ENCODE results near the gene COX8C. TPM values are rescaled to one million over a fixed set of nuclear protein-coding genes. Genes with fewer than 3 reads are reported as not detected.
"Not testable (repeated sequence)": the region's sequence is repeated elsewhere in the genome, so short reads cannot be mapped to it uniquely, and the experiment has no call there.

Gene COX8C
- total RNA-seq, 2 experiments from 2014 or later, result not detected

- Mint-ChIP-seq H3K27ac (no peak overlapping the region), H3K9me3 (no peaks in the 10 kb centered on the region), H3K4me1 (no peaks in the 10 kb centered on the region), H3K36me3 (ENCODE audit: low read depth) (no peaks in the 10 kb centered on the region), H3K27me3 (peaks cover 5% of the 10 kb centered on the region), H3K4me3 (no peak overlapping the region)
- ChIA-PET POLR2A (no interaction called here), CTCF (interaction anchor here (0.7 kb wide), 1 partner anchor 9 kb away, joined by 3 read pairs; no protein-coding TSS in a partner anchor)
- no peak for DNase-seq
Observed at GRCh38 chr14:93348292-93348691, 1.3 kb downstream of the COX8C start.

GRCh38 chr14:93354873-93355272, 7.9 kb downstream of the COX8C start:
- POLR2A ChIA-PET; H3K4me1 Mint-ChIP-seq; H3K27me3 Mint-ChIP-seq; H3K9me3 Mint-ChIP-seq; H3K27ac Mint-ChIP-seq; H3K36me3 Mint-ChIP-seq (ENCODE audit: low read depth); DNase-seq; H3K4me3 Mint-ChIP-seq: not testable (repeated sequence)
- CTCF ChIA-PET, result interaction anchor here (0.5 to 0.6 kb wide), 2 partner anchors 138 to 164 kb away, joined by 6 to 8 read pairs; no protein-coding TSS in a partner anchor

- ChIA-PET CTCF (no interaction called here), POLR2A (no interaction called here)
- DNase-seq, result no peak
- no peak overlapping the region for H3K27ac Mint-ChIP-seq
- H3K36me3 Mint-ChIP-seq (ENCODE audit: low read depth), result no peaks in the 10 kb centered on the region
- no peak overlapping the region for H3K4me3 Mint-ChIP-seq
- H3K9me3 Mint-ChIP-seq, result no peaks in the 10 kb centered on the region
- H3K27me3 Mint-ChIP-seq, result peaks cover 9% of the 10 kb centered on the region
- H3K4me1 Mint-ChIP-seq, result no peaks in the 10 kb centered on the region
Observed at GRCh38 chr14:93368996-93369712, 22.2 kb downstream of the COX8C start.

DNA sequence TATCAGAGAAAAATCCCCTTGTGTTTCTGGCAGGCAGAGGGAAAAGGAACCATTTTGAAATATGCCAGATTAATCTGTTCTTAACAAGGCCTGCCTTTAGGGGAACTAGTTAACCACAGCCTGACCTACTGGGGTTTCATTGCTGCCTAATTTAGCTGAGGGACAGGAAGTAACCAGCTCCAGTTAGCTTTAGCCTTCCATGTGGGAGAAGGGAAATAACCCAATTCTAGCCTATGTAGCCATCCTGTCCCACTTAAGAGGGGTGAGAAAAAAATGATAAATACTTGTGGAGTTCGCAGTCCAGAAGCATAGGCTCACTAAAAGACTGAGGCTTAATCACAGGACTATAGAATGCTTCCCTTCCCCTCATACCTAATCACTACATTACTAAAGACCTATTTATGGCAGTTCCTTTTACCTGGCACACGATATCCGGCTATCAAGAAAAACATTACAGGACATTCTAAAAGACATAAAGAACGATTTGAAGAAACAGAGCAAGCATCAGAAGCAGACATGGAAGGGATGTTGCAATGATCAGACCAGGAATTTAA, 22.8 kb downstream of the COX8C start:
- no peaks in the 10 kb centered on the region for H3K4me1 Mint-ChIP-seq
- H3K27me3 Mint-ChIP-seq, result peaks cover 9% of the 10 kb centered on the region
- H3K9me3 Mint-ChIP-seq, result no peaks in the 10 kb centered on the region
- no peaks in the 10 kb centered on the region for H3K36me3 Mint-ChIP-seq (ENCODE audit: low read depth)
- no peak overlapping the region for H3K4me3 Mint-ChIP-seq
- DNase-seq, result no peak
- H3K27ac Mint-ChIP-seq, result no peak overlapping the region
- CTCF ChIA-PET, result no interaction called here
- POLR2A ChIA-PET, result no interaction called here

- Mint-ChIP-seq H3K4me1 (no peaks in the 10 kb centered on the region), H3K27ac (no peak overlapping the region), H3K9me3 (no peaks in the 10 kb centered on the region), H3K4me3 (no peak overlapping the region), H3K36me3 (ENCODE audit: low read depth) (no peaks in the 10 kb centered on the region), H3K27me3 (peaks cover 25% of the 10 kb centered on the region)
- no peak for DNase-seq
- POLR2A ChIA-PET, result no interaction called here
- CTCF ChIA-PET, result no interaction called here
Observed at GRCh38 chr14:93375673-93376156, 28.7 kb downstream of the COX8C start.

GRCh38 chr14:93379831-93380230, 32.8 kb downstream of the COX8C start:
- no peak overlapping the region for H3K4me3 Mint-ChIP-seq
- DNase-seq, result no peak
- H3K27me3 Mint-ChIP-seq, result peaks cover 32% of the 10 kb centered on the region
- no peaks in the 10 kb centered on the region for H3K4me1 Mint-ChIP-seq
- POLR2A ChIA-PET, result no interaction called here
- no peak overlapping the region for H3K27ac Mint-ChIP-seq
- CTCF ChIA-PET, result no interaction called here
- H3K9me3 Mint-ChIP-seq, result no peaks in the 10 kb centered on the region
- no peaks in the 10 kb centered on the region for H3K36me3 Mint-ChIP-seq (ENCODE audit: low read depth)

GRCh38 chr14:93381644-93382043, 34.7 kb downstream of the COX8C start:
- H3K4me1 Mint-ChIP-seq, result no peaks in the 10 kb centered on the region
- no peak for DNase-seq
- ChIA-PET CTCF (no interaction called here), POLR2A (no interaction called here)
- peaks cover 38% of the 10 kb centered on the region for H3K27me3 Mint-ChIP-seq
- no peaks in the 10 kb centered on the region for H3K36me3 Mint-ChIP-seq (ENCODE audit: low read depth)
- no peaks in the 10 kb centered on the region for H3K9me3 Mint-ChIP-seq
- no peak overlapping the region for H3K4me3 Mint-ChIP-seq
- no peak overlapping the region for H3K27ac Mint-ChIP-seq

DNA sequence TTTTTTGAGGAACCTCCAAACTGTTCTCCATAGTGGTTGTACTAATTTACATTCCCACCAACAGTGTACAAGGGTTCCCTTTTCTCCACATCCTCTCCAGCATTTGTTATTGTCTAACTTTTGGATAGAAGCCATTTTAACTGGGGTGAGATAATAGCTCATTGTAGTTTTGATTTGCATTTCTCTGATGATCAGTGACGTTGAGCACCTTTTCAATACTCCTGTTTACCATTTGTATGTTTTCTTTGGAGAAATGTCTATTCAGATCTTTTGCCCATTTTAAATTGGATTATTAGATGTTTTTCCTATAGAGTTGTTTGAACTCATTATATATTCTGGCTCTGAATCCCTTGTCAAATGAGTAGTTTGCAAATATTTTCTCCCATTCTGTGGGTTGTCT, 37.3 kb downstream of the COX8C start:
- DNase-seq; H3K27ac Mint-ChIP-seq; H3K4me1 Mint-ChIP-seq; CTCF ChIA-PET; H3K9me3 Mint-ChIP-seq; H3K4me3 Mint-ChIP-seq; POLR2A ChIA-PET; H3K36me3 Mint-ChIP-seq (ENCODE audit: low read depth): not testable (repeated sequence)
- H3K27me3 Mint-ChIP-seq, result peaks cover 31% of the 10 kb centered on the region

DNA sequence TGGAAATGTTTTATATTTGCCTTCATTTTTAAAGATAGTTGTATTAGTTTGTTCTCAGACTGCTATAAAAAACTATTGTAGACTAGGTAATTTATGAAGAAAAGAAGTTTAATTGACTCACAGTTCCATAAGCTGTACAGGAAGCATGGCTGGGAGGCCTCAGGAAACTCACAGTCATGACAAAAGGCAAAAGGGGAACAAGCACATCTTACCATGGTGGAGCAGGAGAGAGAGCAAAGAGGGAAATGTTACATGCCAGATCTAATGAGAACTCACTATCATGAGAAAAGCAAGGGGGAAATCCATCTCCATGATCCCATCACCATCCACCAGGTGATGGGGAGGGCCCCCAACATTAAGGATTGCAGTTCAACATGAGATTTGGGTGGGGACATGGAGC, 48.2 kb downstream of the COX8C start:
- Mint-ChIP-seq H3K27ac (no peak overlapping the region), H3K36me3 (ENCODE audit: low read depth) (no peaks in the 10 kb centered on the region), H3K4me1 (no peaks in the 10 kb centered on the region), H3K4me3 (no peak overlapping the region), H3K27me3 (peaks cover 22% of the 10 kb centered on the region), H3K9me3 (peaks cover 7% of the 10 kb centered on the region)
- DNase-seq, result no peak
- ChIA-PET CTCF (no interaction called here), POLR2A (no interaction called here)

DNA sequence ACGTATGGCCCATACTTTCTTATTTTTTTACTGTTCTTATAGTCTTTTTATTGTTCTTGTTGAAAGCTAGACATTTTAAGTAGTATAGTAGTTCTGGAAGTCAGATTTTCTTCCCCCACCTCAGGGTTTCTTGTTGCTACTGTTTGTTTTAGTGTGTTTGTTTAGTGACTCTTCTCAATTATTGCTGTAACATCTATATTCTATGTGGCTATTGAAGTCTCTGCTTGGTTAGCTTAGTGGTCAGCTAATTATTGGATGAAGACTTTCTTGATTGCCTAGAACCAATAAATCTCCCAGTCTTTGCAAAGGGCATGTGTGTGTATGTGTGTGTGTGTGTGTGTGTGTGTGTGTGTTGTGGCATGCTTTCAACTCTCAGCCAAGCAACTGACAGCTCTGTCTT, 49.5 kb downstream of the COX8C start:
- Mint-ChIP-seq H3K27ac (no peak overlapping the region), H3K36me3 (ENCODE audit: low read depth) (no peaks in the 10 kb centered on the region), H3K9me3 (peaks cover 7% of the 10 kb centered on the region), H3K27me3 (peaks cover 17% of the 10 kb centered on the region), H3K4me1 (no peaks in the 10 kb centered on the region), H3K4me3 (no peak overlapping the region)
- no peak for DNase-seq
- CTCF ChIA-PET, result no interaction called here
- POLR2A ChIA-PET, result no interaction called here

Other genes with a start within 250 kb of the COX8C start
- gene ITPK1, start 231.3 kb upstream of the COX8C start, total RNA-seq, result 10 to 100 TPM; 63.7 to 71.0 TPM
- 10 to 100 TPM; 23.3 to 25.3 TPM for gene MOAP1, start 162.3 kb upstream of the COX8C start, total RNA-seq
- 10 to 100 TPM; 10.8 to 11.0 TPM for gene LYSET, start 161.9 kb upstream of the COX8C start, total RNA-seq
- gene GON7, start 140.1 kb upstream of the COX8C start, total RNA-seq, result 10 to 100 TPM; 17.9 to 20.4 TPM
- gene UBR7, start 139.9 kb upstream of the COX8C start, total RNA-seq, result 10 to 100 TPM; 43.5 to 45.8 TPM
- gene BTBD7, start 14.1 kb upstream of the COX8C start, total RNA-seq, result 10 to 100 TPM; 14.1 to 15.6 TPM
- gene UNC79, start 83.8 kb downstream of the COX8C start, total RNA-seq, result not detected

Data from activated CD4-positive, alpha-beta T cell treated with anti-CD3 and anti-CD28 coated beads, Interleukin-2, amount 10 ng/mL, durations not matched to agents 7 days and 5 days (primary cell).